ENCODE measurements around the gene DVL3. TPM values are rescaled to one million over a fixed set of nuclear protein-coding genes. Genes with fewer than 3 reads are reported as not detected.

The DVL3 gene
- total RNA-seq, 1 donor from 2014 or later, result 112 TPM

GRCh38 chr3:184203526-184203925 is 48.3 kb downstream of the DVL3 start:
- no peak overlapping the region for H3K4me3 Mint-ChIP-seq (ENCODE audit: low read depth)
- H3K27ac Mint-ChIP-seq, result no peak overlapping the region
- H3K27me3 Mint-ChIP-seq, result peaks cover 17% of the 10 kb centered on the region
- DNase-seq (ENCODE audit: low spot score, unreplicated experiment), result no peak
- TF ChIP-seq, protein P1, sequence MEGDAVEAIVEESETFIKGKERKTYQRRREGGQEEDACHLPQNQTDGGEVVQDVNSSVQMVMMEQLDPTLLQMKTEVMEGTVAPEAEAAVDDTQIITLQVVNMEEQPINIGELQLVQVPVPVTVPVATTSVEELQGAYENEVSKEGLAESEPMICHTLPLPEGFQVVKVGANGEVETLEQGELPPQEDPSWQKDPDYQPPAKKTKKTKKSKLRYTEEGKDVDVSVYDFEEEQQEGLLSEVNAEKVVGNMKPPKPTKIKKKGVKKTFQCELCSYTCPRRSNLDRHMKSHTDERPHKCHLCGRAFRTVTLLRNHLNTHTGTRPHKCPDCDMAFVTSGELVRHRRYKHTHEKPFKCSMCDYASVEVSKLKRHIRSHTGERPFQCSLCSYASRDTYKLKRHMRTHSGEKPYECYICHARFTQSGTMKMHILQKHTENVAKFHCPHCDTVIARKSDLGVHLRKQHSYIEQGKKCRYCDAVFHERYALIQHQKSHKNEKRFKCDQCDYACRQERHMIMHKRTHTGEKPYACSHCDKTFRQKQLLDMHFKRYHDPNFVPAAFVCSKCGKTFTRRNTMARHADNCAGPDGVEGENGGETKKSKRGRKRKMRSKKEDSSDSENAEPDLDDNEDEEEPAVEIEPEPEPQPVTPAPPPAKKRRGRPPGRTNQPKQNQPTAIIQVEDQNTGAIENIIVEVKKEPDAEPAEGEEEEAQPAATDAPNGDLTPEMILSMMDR (IDR thresholded peaks at IDR 0.05; ENCODE audit: unreplicated experiment), result no peak
- no peaks in the 10 kb centered on the region for H3K4me1 Mint-ChIP-seq (ENCODE audit: low read depth)
- H3K9me3 Mint-ChIP-seq (ENCODE audit: low read depth), result no peaks in the 10 kb centered on the region
- H3K36me3 Mint-ChIP-seq (ENCODE audit: insufficient read depth), result no peaks in the 10 kb centered on the region

- Mint-ChIP-seq H3K36me3 (ENCODE audit: insufficient read depth) (no peaks in the 10 kb centered on the region), H3K4me3 (ENCODE audit: low read depth) (no peak overlapping the region), H3K27me3 (peaks cover 23% of the 10 kb centered on the region), H3K27ac (no peak overlapping the region), H3K9me3 (ENCODE audit: low read depth) (no peaks in the 10 kb centered on the region), H3K4me1 (ENCODE audit: low read depth) (no peaks in the 10 kb centered on the region)
- no peak for DNase-seq (ENCODE audit: low spot score, unreplicated experiment)
- TF ChIP-seq, protein P1 (IDR thresholded peaks at IDR 0.05; ENCODE audit: unreplicated experiment), result no peak
Measured at GRCh38 chr3:184209146-184209923, 54.2 kb downstream of the DVL3 start.

DNA sequence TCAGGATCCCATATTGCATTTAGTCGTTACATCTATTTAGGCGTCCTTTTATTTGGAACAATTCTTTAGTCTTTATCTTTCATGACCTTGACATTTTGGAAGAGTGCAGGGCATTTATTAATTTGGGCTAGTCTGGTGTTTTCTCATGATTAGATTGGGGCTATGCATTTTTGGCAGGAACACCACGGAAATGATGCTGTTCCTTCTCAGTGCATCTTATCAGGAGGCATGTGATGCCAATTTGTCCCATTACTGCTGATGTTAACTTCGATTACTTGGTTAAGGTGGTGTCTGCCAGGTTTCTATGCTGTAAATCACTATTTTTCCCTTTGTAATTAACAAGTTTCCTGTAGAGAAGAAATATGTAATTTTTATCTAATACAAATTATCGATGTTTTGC is 56.1 kb downstream of the DVL3 start:
- Mint-ChIP-seq H3K4me3 (ENCODE audit: low read depth) (no peak overlapping the region), H3K4me1 (ENCODE audit: low read depth) (no peaks in the 10 kb centered on the region)

GRCh38 chr3:184211718-184212117 is 56.5 kb downstream of the DVL3 start:
- no peak overlapping the region for H3K27ac Mint-ChIP-seq
- H3K9me3 Mint-ChIP-seq (ENCODE audit: low read depth), result no peaks in the 10 kb centered on the region
- TF ChIP-seq, protein P1 (IDR thresholded peaks at IDR 0.05; ENCODE audit: unreplicated experiment), result no peak
- no peak overlapping the region for H3K4me3 Mint-ChIP-seq (ENCODE audit: low read depth)
- H3K27me3 Mint-ChIP-seq, result peaks cover 14% of the 10 kb centered on the region
- H3K36me3 Mint-ChIP-seq (ENCODE audit: insufficient read depth), result no peaks in the 10 kb centered on the region
- H3K4me1 Mint-ChIP-seq (ENCODE audit: low read depth), result no peaks in the 10 kb centered on the region
- DNase-seq (ENCODE audit: low spot score, unreplicated experiment), result no peak

More for the DNA sequence above, 56.1 kb downstream of the DVL3 start:
- DNase-seq (ENCODE audit: low spot score, unreplicated experiment), result no peak
- H3K27me3 Mint-ChIP-seq, result peaks cover 18% of the 10 kb centered on the region
- TF ChIP-seq, protein P1 (IDR thresholded peaks at IDR 0.05; ENCODE audit: unreplicated experiment), result no peak
- no peaks in the 10 kb centered on the region for H3K36me3 Mint-ChIP-seq (ENCODE audit: insufficient read depth)
- no peak overlapping the region for H3K27ac Mint-ChIP-seq
- H3K9me3 Mint-ChIP-seq (ENCODE audit: low read depth), result no peaks in the 10 kb centered on the region

- Mint-ChIP-seq H3K9me3 (ENCODE audit: low read depth) (no peaks in the 10 kb centered on the region), H3K27ac (no peak overlapping the region), H3K36me3 (ENCODE audit: insufficient read depth) (no peaks in the 10 kb centered on the region), H3K27me3 (peaks cover 10% of the 10 kb centered on the region), H3K4me1 (ENCODE audit: low read depth) (no peaks in the 10 kb centered on the region), H3K4me3 (ENCODE audit: low read depth) (no peak overlapping the region)
- TF ChIP-seq, protein P1 (IDR thresholded peaks at IDR 0.05; ENCODE audit: unreplicated experiment), result no peak
- no peak for DNase-seq (ENCODE audit: low spot score, unreplicated experiment)
Measured at GRCh38 chr3:184218814-184219213, 63.6 kb downstream of the DVL3 start.
